Thyroid gland (tissue), 4 donors: Measurements from ENCODE around the gene CNOT1.

ENCODE experiments used
- POLR2A ChIP-seq, 2 donors: fragments of 450-650 bp; IDR thresholded peaks; one replicate each; pipeline ENCODE4 v1.6.1; 2017; ENCODE audit warnings: antibody characterized with exemption in 2 of 2, mild to moderate bottlenecking in 2 of 2, moderate library complexity in 1 of 2
- TF ChIP-seq, protein P1 (sequence below), 6 experiments: fragments of 200-600 bp in 3 of 6; fragments of 450-650 bp in 3 of 6; sonication (generic) in 3 of 6; IDR thresholded peaks; one replicate each; pipeline ENCODE4 v1.5.1; 2016 to 2019; ENCODE audit warnings: antibody characterized with exemption in 6 of 6, mild to moderate bottlenecking in 2 of 6, inconsistent platforms in 1 of 6, moderate library complexity in 1 of 6

DNA sequence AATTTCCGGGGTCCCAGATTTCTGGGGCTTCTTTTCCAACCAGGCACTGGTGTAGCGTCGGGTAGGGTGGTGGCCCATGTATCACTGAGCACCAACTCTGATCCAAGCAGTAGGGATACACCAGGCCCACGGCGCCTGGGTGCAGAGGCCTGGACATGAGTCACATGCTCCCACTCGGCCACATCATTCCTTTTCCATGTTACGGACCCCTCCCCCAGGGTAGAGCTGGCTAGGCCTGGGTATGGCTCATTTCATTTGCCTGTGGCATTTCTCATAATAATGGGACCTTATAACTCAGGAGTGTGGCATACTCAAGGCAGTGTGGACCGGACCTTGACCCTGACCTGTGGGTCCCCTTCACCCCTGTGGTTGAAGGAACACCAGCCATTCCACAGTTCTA, 147.7 kb downstream of the CNOT1 start:
- TF ChIP-seq, protein P1, sequence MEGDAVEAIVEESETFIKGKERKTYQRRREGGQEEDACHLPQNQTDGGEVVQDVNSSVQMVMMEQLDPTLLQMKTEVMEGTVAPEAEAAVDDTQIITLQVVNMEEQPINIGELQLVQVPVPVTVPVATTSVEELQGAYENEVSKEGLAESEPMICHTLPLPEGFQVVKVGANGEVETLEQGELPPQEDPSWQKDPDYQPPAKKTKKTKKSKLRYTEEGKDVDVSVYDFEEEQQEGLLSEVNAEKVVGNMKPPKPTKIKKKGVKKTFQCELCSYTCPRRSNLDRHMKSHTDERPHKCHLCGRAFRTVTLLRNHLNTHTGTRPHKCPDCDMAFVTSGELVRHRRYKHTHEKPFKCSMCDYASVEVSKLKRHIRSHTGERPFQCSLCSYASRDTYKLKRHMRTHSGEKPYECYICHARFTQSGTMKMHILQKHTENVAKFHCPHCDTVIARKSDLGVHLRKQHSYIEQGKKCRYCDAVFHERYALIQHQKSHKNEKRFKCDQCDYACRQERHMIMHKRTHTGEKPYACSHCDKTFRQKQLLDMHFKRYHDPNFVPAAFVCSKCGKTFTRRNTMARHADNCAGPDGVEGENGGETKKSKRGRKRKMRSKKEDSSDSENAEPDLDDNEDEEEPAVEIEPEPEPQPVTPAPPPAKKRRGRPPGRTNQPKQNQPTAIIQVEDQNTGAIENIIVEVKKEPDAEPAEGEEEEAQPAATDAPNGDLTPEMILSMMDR (IDR thresholded peaks at IDR 0.05), result no peak
- TF ChIP-seq POLR2A (IDR thresholded peaks at IDR 0.05), result no peak
